ENCODE data around the gene DLEU7. TPM values are rescaled to one million over a fixed set of nuclear protein-coding genes. Genes with fewer than 3 reads are reported as not detected.

The DLEU7 gene
- polyA plus RNA-seq, 1 experiment, result not detected

DNA sequence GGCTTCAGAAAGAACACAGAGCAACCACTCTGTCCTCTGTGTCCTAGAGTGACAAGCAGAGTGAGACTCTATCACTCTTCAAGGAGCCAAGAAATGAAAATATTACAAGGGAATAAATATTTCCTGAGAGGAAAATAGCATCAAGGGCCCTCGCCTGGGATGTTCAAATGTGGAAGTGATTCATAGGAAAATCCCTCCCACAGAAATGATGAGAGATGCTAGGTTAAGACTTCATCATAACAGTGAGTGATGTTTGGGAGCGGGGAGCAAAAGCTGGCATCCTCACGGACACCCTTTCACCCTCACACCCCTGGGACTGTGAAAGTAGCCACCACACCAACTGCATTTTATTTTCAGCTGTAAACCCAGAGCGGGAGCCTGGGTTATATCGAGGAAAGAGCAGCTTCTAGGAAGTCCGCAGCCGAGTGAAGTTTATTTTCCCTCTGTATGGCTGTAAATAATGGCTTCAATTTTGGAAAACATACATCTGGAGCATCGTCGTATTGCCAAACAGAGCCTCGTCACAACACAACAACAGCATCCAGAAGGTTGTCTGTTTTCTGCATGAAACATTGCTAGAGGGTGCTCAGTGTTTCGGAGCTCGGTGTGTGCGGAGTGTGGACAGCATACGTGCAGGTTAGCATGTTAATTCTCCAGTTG is 54.8 kb downstream of the DLEU7 start:
- no peak for DNase-seq (ENCODE audit: low read depth)
- POLR2A ChIA-PET, result no interaction called here
- no peak overlapping the region for H3K4me3 ChIP-seq (ENCODE audit: low read depth, low read length)
- no peaks in the 10 kb centered on the region for H3K27me3 ChIP-seq (ENCODE audit: control insufficient read depth, insufficient read depth, low read length)
- TF ChIP-seq CTCF (IDR thresholded peaks at IDR 0.05; ENCODE audit: insufficient read depth, low read depth, low read length), result no peak
- no peaks in the 10 kb centered on the region for H3K36me3 ChIP-seq (ENCODE audit: control insufficient read depth, insufficient read depth, low read length)
- CTCF ChIA-PET, result interaction anchor here (1.8 kb wide), 1 partner anchor 12 kb away, joined by 6 read pairs; no protein-coding TSS in a partner anchor

- H3K27me3 ChIP-seq (ENCODE audit: control insufficient read depth, insufficient read depth, low read length), result no peaks in the 10 kb centered on the region; the same call in 1 of the 2 replicates
- TF ChIP-seq CTCF (IDR thresholded peaks at IDR 0.05; ENCODE audit: insufficient read depth, low read depth, low read length), result no peak
- ChIA-PET CTCF (interaction anchor here (1.8 kb wide), 1 partner anchor 14 kb away, joined by 6 read pairs; no protein-coding TSS in a partner anchor), POLR2A (no interaction called here)
- H3K36me3 ChIP-seq (ENCODE audit: control insufficient read depth, insufficient read depth, low read length), result no peaks in the 10 kb centered on the region
- no peak overlapping the region for H3K4me3 ChIP-seq (ENCODE audit: low read depth, low read length)
- no peak for DNase-seq (ENCODE audit: low read depth)
Observed at GRCh38 chr13:50787316-50788195, 55.9 kb downstream of the DLEU7 start.

GRCh38 chr13:50783717-50784290 is 59.7 kb downstream of the DLEU7 start:
- Histone ChIP-seq H3K27me3 (ENCODE audit: control insufficient read depth, insufficient read depth, low read length) (peaks cover 3% of the 10 kb centered on the region; the same call in 1 of the 2 replicates), H3K4me3 (ENCODE audit: low read depth, low read length) (no peak overlapping the region), H3K36me3 (ENCODE audit: control insufficient read depth, insufficient read depth, low read length) (no peaks in the 10 kb centered on the region)
- CTCF ChIA-PET, result interaction anchor here (1.6 kb wide), 1 partner anchor 17 kb away, joined by 4 read pairs; no protein-coding TSS in a partner anchor
- no peak for DNase-seq (ENCODE audit: low read depth)
- no peak for TF ChIP-seq CTCF (IDR thresholded peaks at IDR 0.05; ENCODE audit: insufficient read depth, low read depth, low read length)
- POLR2A ChIA-PET, result no interaction called here

- ChIA-PET POLR2A (no interaction called here), CTCF (interaction anchor here (0.7 kb wide), 1 partner anchor 23 kb away, joined by 5 read pairs; no protein-coding TSS in a partner anchor)
- no peak for TF ChIP-seq CTCF (IDR thresholded peaks at IDR 0.05; ENCODE audit: insufficient read depth, low read depth, low read length)
- H3K36me3 ChIP-seq (ENCODE audit: control insufficient read depth, insufficient read depth, low read length), result no peaks in the 10 kb centered on the region
- DNase-seq (ENCODE audit: low read depth), result no peak
- H3K4me3 ChIP-seq (ENCODE audit: low read depth, low read length), result no peak overlapping the region
- H3K27me3 ChIP-seq (ENCODE audit: control insufficient read depth, insufficient read depth, low read length), result peaks cover 4% of the 10 kb centered on the region
Observed at GRCh38 chr13:50783066-50783465, 60.4 kb downstream of the DLEU7 start.
